NCI-H345 (cell line): Measurements from ENCODE around the gene SMO.

Experiments used
- DNase-seq: peaks from one replicate; lab custom pipeline; 2025; lab: John Stamatoyannopoulos, UW

Gene SMO

GRCh38 chr7:129188372-129188891 lies at the start of gene SMO:
SMO (plus strand) TSS chr7:129188633; CDS start chr7:129189152, 519 bp downstream.
- no peak for DNase-seq

GRCh38 chr7:129143724-129144094 lies 44.7 kb upstream of the SMO start:
- DNase-seq: no peak

GRCh38 chr7:129144095-129144833 lies 44.2 kb upstream of the SMO start, which contains the start of gene TSPAN33:
TSPAN33 (plus strand) TSS chr7:129144707; CDS start chr7:129144981, 274 bp downstream.
- DNase-seq: peak; percentile 87

GRCh38 chr7:129144834-129145668 lies 43.4 kb upstream of the SMO start:
- DNase-seq: no peak

GRCh38 chr7:129146237-129146979 lies 42.0 kb upstream of the SMO start:
- no peak for DNase-seq

- no peak for DNase-seq
These were observed 40.7 kb upstream of the SMO start for GRCh38 chr7:129147731-129148130.

GRCh38 chr7:129149511-129149910 lies 38.9 kb upstream of the SMO start:
- DNase-seq: no peak

- DNase-seq: no peak
These were observed 38.0 kb upstream of the SMO start for GRCh38 chr7:129150199-129150996.

GRCh38 chr7:129157651-129158050 lies 30.8 kb upstream of the SMO start:
- no peak for DNase-seq

GRCh38 chr7:129159539-129159938 lies 28.9 kb upstream of the SMO start:
- no peak for DNase-seq

GRCh38 chr7:129160161-129160905 lies 28.1 kb upstream of the SMO start:
- DNase-seq: peak; percentile 10

GRCh38 chr7:129161524-129162225 lies 26.8 kb upstream of the SMO start:
- no peak for DNase-seq

- no peak for DNase-seq
These were observed 25.7 kb upstream of the SMO start for GRCh38 chr7:129162732-129163131.

- DNase-seq: peak; percentile 32
These were observed 24.4 kb upstream of the SMO start for GRCh38 chr7:129163875-129164544.

- DNase-seq: no peak
These were observed 21.7 kb upstream of the SMO start for GRCh38 chr7:129166745-129167144.

GRCh38 chr7:129167817-129168216 lies 20.6 kb upstream of the SMO start:
- no peak for DNase-seq

GRCh38 chr7:129168231-129169021 lies 20.0 kb upstream of the SMO start:
- DNase-seq: no peak

GRCh38 chr7:129169171-129169671 lies 19.2 kb upstream of the SMO start:
- DNase-seq: no peak
